Small intestine (tissue), 7 donors: ENCODE results near the gene TARBP2. TPM values are rescaled to one million over a fixed set of nuclear protein-coding genes. Genes with fewer than 3 reads are reported as not detected.

ENCODE experiments used
- DNase-seq, 2 donors: peaks; one replicate each; pipeline versions ENCODE4 v3.0.0 to v3.0.0-alpha.2; 2013
- FAIRE-seq: peaks from 2 replicates; lab custom pipeline; 2012; peaks lifted over from hg19 to GRCh38; lab: Jason Lieb, UNC
- H3K27ac ChIP-seq, 3 donors: one replicate each; pipeline ENCODE4 v1.5.1; 2013; ENCODE audit warnings: low read length in 2 of 3, mild to moderate bottlenecking in 2 of 3, control low read depth in 1 of 3, inconsistent platforms in 1 of 3, low read depth in 1 of 3, moderate library complexity in 1 of 3
- H3K27me3 ChIP-seq, 3 donors: one replicate each; pipeline ENCODE4 v1.6.1; 2013; ENCODE audit warnings: low read length in 3 of 3, inconsistent platforms in 1 of 3; ENCODE audit not compliant: control insufficient read depth in 3 of 3, insufficient read depth in 3 of 3
- H3K36me3 ChIP-seq, 3 donors: one replicate each; pipeline ENCODE4 v1.6.1; 2013; ENCODE audit warnings: low read length in 3 of 3, inconsistent platforms in 1 of 3, low read depth in 1 of 3, mild to moderate bottlenecking in 1 of 3, moderate library complexity in 1 of 3; ENCODE audit not compliant: control insufficient read depth in 3 of 3, insufficient read depth in 2 of 3
- H3K4me1 ChIP-seq, 3 donors: one replicate each; pipeline ENCODE4 v1.6.1; 2013; ENCODE audit warnings: low read length in 2 of 3, inconsistent platforms in 1 of 3, low read depth in 1 of 3, mild to moderate bottlenecking in 1 of 3, moderate library complexity in 1 of 3; ENCODE audit not compliant: control insufficient read depth in 3 of 3, insufficient read depth in 2 of 3
- H3K4me3 ChIP-seq, 3 donors: one replicate each; pipeline ENCODE4 v1.5.1; 2013; ENCODE audit warnings: low read length in 3 of 3, control low read depth in 1 of 3, inconsistent platforms in 1 of 3, low read depth in 1 of 3, mild to moderate bottlenecking in 1 of 3, moderate library complexity in 1 of 3
- H3K9me3 ChIP-seq, 2 donors: one replicate each; pipeline ENCODE4 v1.6.1; 2013; ENCODE audit warnings: low read depth in 1 of 2, low read length in 1 of 2; ENCODE audit not compliant: control insufficient read depth in 2 of 2, insufficient read depth in 1 of 2
- WGBS, 3 donors: extraction: QIAGEN DNeasy Blood & Tissue Kit; methylation state at CpG; one replicate each; pipeline ENCODE4 v1.1.7; 2013; 5-methylcytosine and 5-hydroxymethylcytosine counted together
- polyA plus RNA-seq, 4 donors: library from polyadenylated mRNA; stranded (reverse) in 3 of 4; unstranded in 1 of 4; fragments of 200-250 nt in 3 of 4; fragments of 120-200 nt in 1 of 4; gene quantifications; one replicate each; pipeline versions ENCODE4 v1.2.1 to v1.2.3, GENCODE V29; 2013
- donor health status: healthy with polysubstance abuse.
- donor health status: control.
- donor health status: control.
- donor health status: Bipolar disorder and iron deficiency.
- donor health status: healthy.

Gene TARBP2
- polyA plus RNA-seq, 4 donors: 18.9 to 31.0 (median 26.9) TPM

- no peak overlapping the region for H3K27ac ChIP-seq
- no peaks in the 10 kb centered on the region for H3K4me1 ChIP-seq
- peaks cover 56 to 75% (median 66%) of the 10 kb centered on the region in 3 donors for H3K36me3 ChIP-seq
- H3K9me3 ChIP-seq: no peaks in the 10 kb centered on the region
- FAIRE-seq (no peak), DNase-seq (no peak)
- no peak overlapping the region for H3K4me3 ChIP-seq
- WGBS, 3 donors: 73 to 79% (median 74%) methylated on average over 5 of the region's 5 CpGs
- H3K27me3 ChIP-seq: no peaks in the 10 kb centered on the region
Measured at GRCh38 chr12:53467082-53467481, 34.0 kb upstream of the TARBP2 start.

DNA sequence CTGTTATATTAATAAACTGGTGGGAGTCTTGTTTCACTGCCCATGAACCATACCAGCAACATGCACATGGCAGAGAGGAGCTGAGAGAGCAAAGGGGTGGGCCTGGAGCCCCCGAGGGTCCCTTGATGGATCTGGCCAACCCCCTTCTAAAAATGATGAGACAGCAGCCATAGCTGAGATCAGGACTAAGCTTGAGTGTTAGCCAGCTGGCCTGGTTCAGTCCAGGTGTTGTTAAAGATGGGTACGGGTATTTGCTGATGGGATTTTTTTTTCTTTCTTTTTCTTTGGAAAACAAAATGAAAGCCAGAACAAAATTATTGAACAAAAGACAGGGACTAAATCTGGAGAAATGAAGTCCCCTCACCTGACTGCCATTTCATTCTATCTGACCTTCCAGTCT, 33.2 kb upstream of the TARBP2 start:
- Histone ChIP-seq H3K27me3 (no peaks in the 10 kb centered on the region), H3K4me1 (no peaks in the 10 kb centered on the region), H3K9me3 (no peaks in the 10 kb centered on the region), H3K4me3 (no peak overlapping the region), H3K27ac (no peak overlapping the region), H3K36me3 (peaks cover 57 to 70% (median 60%) of the 10 kb centered on the region in 3 donors)
- no peak for FAIRE-seq
- DNase-seq: no peak
- 84 to 88% (median 85%) methylated on average over 2 of the region's 2 CpGs for WGBS, 3 donors

GRCh38 chr12:53468282-53468681, 32.8 kb upstream of the TARBP2 start:
- Histone ChIP-seq H3K27ac (no peak overlapping the region), H3K9me3 (no peaks in the 10 kb centered on the region), H3K27me3 (no peaks in the 10 kb centered on the region), H3K36me3 (peaks cover 58 to 66% (median 61%) of the 10 kb centered on the region in 3 donors), H3K4me1 (no peaks in the 10 kb centered on the region), H3K4me3 (no peak overlapping the region)
- DNase-seq (no peak), FAIRE-seq (no peak)
- WGBS, 3 donors: 88 to 90% (median 88%) methylated on average over 1 of the region's 1 CpG

DNA sequence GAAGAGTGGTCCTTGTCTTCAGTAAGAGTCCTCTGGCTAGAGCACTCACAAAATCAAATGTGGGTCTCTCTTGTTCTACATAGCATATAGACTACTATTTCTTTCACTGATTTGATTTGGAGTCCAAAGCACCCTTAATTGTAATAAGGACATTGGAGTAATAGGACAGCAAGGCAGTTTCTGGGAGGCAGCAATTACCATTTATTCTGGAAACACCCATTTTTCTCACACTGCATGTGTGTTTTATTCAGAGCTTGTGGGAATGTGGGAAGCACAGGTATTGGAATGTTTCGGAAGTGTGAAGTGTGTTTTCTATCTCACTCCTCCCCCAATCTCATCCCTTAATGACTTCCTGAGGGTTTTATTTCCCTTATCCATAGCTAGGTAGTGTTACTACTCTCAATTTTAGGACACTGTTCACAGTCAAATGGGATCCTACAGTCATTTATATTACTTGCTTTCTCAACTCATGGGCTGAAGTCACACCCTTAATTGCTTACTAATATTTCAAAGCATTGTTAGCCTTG, 29.0 kb upstream of the TARBP2 start:
- Histone ChIP-seq H3K4me1 (peaks cover 0 to 4% (median 0%) of the 10 kb centered on the region in 3 donors), H3K27ac (no peak overlapping the region), H3K9me3 (no peaks in the 10 kb centered on the region), H3K36me3 (peaks cover 40 to 52% (median 50%) of the 10 kb centered on the region in 3 donors), H3K4me3 (no peak overlapping the region), H3K27me3 (no peaks in the 10 kb centered on the region)
- DNase-seq: no peak
- no peak for FAIRE-seq
- WGBS, 3 donors: 83 to 96% (median 94%) methylated on average over 1 of the region's 1 CpG

DNA sequence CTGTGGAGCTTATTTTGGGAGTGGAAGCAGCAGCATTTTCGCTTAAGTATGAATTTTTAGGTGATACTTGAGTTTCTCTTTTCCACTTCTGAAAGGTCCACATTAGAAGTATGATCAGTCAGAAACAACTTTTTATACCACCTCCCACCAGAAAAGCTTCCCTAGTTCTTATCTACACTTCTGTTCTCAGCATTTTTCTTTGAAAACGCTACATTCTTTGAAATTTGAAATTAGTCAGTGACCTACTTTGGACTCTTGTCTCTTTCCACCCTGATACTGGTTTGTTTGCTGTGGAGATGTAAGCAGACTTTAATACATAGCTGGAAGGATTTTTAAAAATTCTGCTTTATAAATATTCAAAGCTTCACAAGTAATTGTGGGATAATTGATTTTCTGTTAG, 27.0 kb upstream of the TARBP2 start:
- no peak overlapping the region for H3K4me3 ChIP-seq
- 64 to 70% (median 68%) methylated on average over 2 of the region's 2 CpGs for WGBS, 3 donors
- H3K36me3 ChIP-seq: peaks cover 32 to 50% (median 44%) of the 10 kb centered on the region in 3 donors
- peaks cover 0 to 4% (median 0%) of the 10 kb centered on the region in 3 donors for H3K4me1 ChIP-seq
- DNase-seq (no peak), FAIRE-seq (no peak)
- no peaks in the 10 kb centered on the region for H3K27me3 ChIP-seq
- H3K9me3 ChIP-seq: no peaks in the 10 kb centered on the region
- no peak overlapping the region for H3K27ac ChIP-seq

DNA sequence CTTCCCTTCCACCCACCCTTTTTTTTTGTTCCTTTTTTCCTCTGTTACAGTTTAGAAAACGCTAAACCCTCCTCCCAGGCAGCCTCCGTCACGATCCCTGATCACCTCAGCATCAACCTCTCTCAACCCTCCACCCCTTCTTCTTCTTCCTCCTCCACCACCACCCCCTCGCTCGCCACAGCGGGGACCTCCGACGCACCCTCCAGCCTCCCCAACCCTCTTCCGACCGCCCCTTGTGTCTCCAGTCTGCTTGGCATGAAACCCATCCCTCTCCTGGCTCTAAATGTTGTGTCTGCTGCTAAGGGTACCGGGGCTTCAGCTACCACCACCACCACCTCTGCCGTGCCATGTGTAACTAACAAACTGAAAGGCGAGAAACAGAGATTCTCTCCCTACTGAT, 26.3 kb upstream of the TARBP2 start:
- FAIRE-seq (no peak), DNase-seq (no peak)
- H3K4me3 ChIP-seq: no peak overlapping the region
- H3K36me3 ChIP-seq: peaks cover 26 to 45% (median 41%) of the 10 kb centered on the region in 3 donors
- no peaks in the 10 kb centered on the region for H3K9me3 ChIP-seq
- H3K4me1 ChIP-seq: peaks cover 0 to 4% (median 0%) of the 10 kb centered on the region in 3 donors
- 70 to 86% (median 82%) methylated on average over 13 of the region's 13 CpGs for WGBS, 3 donors
- no peak overlapping the region for H3K27ac ChIP-seq
- no peaks in the 10 kb centered on the region for H3K27me3 ChIP-seq

DNA sequence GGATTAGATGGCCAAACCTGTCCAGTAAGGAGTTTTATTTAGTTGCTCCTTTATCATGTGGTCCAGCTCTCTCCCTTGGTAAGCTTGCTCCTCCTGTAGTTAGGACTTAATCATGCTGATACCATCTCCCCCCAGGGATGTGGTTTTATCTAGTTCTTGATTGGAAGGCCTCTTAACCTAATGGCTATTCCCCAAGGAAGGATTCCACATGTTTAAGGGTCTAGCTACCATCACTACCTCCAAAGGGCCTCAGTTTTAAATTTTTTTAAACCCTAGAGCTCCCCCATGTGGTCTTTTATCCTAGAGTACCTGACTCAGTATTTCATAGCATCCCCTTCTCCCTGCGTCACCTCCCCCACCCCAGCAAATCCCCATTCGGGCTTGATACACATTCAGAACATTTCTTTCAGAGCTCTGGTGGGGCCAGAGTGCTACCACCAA, 24.3 kb upstream of the TARBP2 start:
- no peak overlapping the region for H3K4me3 ChIP-seq
- FAIRE-seq (no peak), DNase-seq (no peak)
- WGBS, 3 donors: 64 to 75% (median 74%) methylated on average over 2 of the region's 2 CpGs
- peaks cover 30 to 46% (median 30%) of the 10 kb centered on the region in 3 donors for H3K36me3 ChIP-seq
- peaks cover 0 to 4% (median 0%) of the 10 kb centered on the region in 3 donors for H3K4me1 ChIP-seq
- H3K27me3 ChIP-seq: no peaks in the 10 kb centered on the region
- no peak overlapping the region for H3K27ac ChIP-seq
- no peaks in the 10 kb centered on the region for H3K9me3 ChIP-seq

- peaks cover 20 to 61% (median 25%) of the 10 kb centered on the region in 3 donors for H3K36me3 ChIP-seq
- H3K4me1 ChIP-seq: peaks cover 0 to 14% (median 4%) of the 10 kb centered on the region in 3 donors
- H3K27ac ChIP-seq: no peak overlapping the region
Measured at GRCh38 chr12:53478865-53479264, 22.2 kb upstream of the TARBP2 start.

GRCh38 chr12:53479331-53479730, 21.8 kb upstream of the TARBP2 start:
- no peak for FAIRE-seq
- WGBS, 3 donors: 78 to 90% (median 78%) methylated on average over 5 of the region's 5 CpGs
- H3K36me3 ChIP-seq: peaks cover 19 to 62% (median 22%) of the 10 kb centered on the region in 3 donors

More at GRCh38 chr12:53478865-53479264, 22.2 kb upstream of the TARBP2 start:
- no peak for FAIRE-seq
- H3K4me3 ChIP-seq: no peak overlapping the region
- WGBS, 3 donors: 38 to 54% (median 53%) methylated on average over 1 of the region's 1 CpG
- no peaks in the 10 kb centered on the region for H3K9me3 ChIP-seq
- H3K27me3 ChIP-seq: no peaks in the 10 kb centered on the region
- no peak for DNase-seq

More at GRCh38 chr12:53479331-53479730, 21.8 kb upstream of the TARBP2 start:
- no peak for DNase-seq
- Histone ChIP-seq H3K4me3 (no peak overlapping the region), H3K9me3 (no peaks in the 10 kb centered on the region), H3K27ac (no peak overlapping the region), H3K27me3 (no peaks in the 10 kb centered on the region), H3K4me1 (peaks cover 0 to 15% (median 4%) of the 10 kb centered on the region in 3 donors)
